OCI-LY1 (cell line): ENCODE measurements around the gene SF3B3.

Experiments
- EZH2 ChIP-seq: fragments of 200-600 bp; sonication (generic), shearing (Covaris generic); IDR thresholded peaks from 2 replicates; pipeline ENCODE4 v1.8.0; 2017; ENCODE audit warnings: borderline replicate concordance, mixed run types, mild to moderate bottlenecking, antibody characterized with exemption, low read length, moderate library complexity, mixed read lengths
- TF ChIP-seq, protein P1 (sequence below): fragments of 200-600 bp; sonication (generic), shearing (Covaris generic); IDR thresholded peaks from 2 replicates; pipeline ENCODE4 v1.5.1; 2017; ENCODE audit warnings: mild to moderate bottlenecking, antibody characterized with exemption, low read length, moderate library complexity, mixed read lengths

DNA sequence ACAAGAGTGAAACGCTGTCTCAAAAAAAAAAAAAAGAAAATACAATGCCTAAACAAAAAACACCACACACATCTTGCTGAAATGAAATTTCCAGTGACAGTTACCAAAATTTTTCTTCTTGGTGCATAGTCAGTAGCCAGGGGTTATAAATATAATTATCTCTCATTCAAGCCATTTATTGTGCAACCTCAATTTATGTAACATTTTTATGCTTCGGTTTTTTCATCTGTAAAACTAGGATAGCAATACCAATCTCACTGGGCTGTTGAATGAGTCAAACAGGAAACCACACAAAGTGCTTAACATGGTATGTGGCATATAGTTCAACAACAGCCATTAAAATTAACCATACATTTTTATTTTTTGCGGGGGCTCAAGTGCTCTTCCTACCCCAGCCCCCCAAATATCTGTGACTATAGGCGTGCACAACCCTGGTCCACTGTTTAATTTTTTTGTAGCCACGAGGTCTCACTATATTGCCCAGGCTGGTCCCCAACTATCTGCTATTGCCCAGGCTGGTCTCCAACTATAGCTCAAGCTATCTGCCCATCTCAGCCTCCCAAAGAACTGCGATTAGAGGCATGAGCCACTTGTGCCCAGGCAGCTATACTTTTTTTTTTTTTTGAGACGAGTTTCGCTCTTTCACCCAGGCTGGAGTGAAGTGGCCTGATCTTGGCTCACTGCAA is 2.9 kb upstream of the SF3B3 start:
- TF ChIP-seq, protein P1, sequence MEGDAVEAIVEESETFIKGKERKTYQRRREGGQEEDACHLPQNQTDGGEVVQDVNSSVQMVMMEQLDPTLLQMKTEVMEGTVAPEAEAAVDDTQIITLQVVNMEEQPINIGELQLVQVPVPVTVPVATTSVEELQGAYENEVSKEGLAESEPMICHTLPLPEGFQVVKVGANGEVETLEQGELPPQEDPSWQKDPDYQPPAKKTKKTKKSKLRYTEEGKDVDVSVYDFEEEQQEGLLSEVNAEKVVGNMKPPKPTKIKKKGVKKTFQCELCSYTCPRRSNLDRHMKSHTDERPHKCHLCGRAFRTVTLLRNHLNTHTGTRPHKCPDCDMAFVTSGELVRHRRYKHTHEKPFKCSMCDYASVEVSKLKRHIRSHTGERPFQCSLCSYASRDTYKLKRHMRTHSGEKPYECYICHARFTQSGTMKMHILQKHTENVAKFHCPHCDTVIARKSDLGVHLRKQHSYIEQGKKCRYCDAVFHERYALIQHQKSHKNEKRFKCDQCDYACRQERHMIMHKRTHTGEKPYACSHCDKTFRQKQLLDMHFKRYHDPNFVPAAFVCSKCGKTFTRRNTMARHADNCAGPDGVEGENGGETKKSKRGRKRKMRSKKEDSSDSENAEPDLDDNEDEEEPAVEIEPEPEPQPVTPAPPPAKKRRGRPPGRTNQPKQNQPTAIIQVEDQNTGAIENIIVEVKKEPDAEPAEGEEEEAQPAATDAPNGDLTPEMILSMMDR, result no peak
- no peak for TF ChIP-seq EZH2
